ENCODE results near the gene C18orf54. TPM values are rescaled to one million over a fixed set of nuclear protein-coding genes. Genes with fewer than 3 reads are reported as not detected.

The C18orf54 gene
- total and polyA plus RNA-seq, 2 experiments from 2014 or later: 2.8 to 3.5 TPM

- H3K4me3 ChIP-seq: no peak overlapping the region
- H3F3A ChIP-seq (ENCODE audit: insufficient read depth): no peaks in the 10 kb centered on the region
- no peaks in the 10 kb centered on the region for H3K9me2 ChIP-seq (ENCODE audit: insufficient read depth)
- H3K27ac ChIP-seq: no peak overlapping the region
- H2AFZ ChIP-seq: 0 out of 2 replicates have a peak overlapping the region, but pooled peaks have one; percentile 39
- 18 to 21% methylated on average over 3 of the region's 3 CpGs for WGBS, 2 experiments (ENCODE audit: low coverage in 1 of 2, low lambda C conversion rate in 2 of 2, missing lambda C conversion rate in 2 of 2)
- no peaks in the 10 kb centered on the region for H3K9me3 ChIP-seq (ENCODE audit: low read depth)
- TF ChIP-seq EZH2 (IDR thresholded peaks at IDR 0.05; ENCODE audit: insufficient read depth, poor library complexity, severe bottlenecking) (no peak), EZH2phosphoT487 (IDR thresholded peaks at IDR 0.05; ENCODE audit: insufficient read depth, low read depth) (no peak)
- H3K79me2 ChIP-seq (ENCODE audit: insufficient read depth): no peaks in the 10 kb centered on the region
- H3K27me3 ChIP-seq (replicated peaks; ENCODE audit: insufficient read depth): 0 out of 2 replicates have a peak, but pooled peaks cover 11% of the 10 kb centered on the region
- 0 out of 2 replicates have a peak, but pooled peaks cover 4% of the 10 kb centered on the region for H3K4me1 ChIP-seq (ENCODE audit: insufficient read depth)
- DNase-seq: peak; percentile 63
- no peak overlapping the region for H3K4me2 ChIP-seq (ENCODE audit: unreplicated experiment)
- no peaks in the 10 kb centered on the region for H4K20me1 ChIP-seq (ENCODE audit: insufficient read depth)
- no peak overlapping the region for H3K9ac ChIP-seq
- in situ Hi-C loops (cut with MboI): no loop called here
- H3K36me3 ChIP-seq (ENCODE audit: low read depth): no peaks in the 10 kb centered on the region
Measured at GRCh38 chr18:54392543-54393023, 34.9 kb downstream of the C18orf54 start.

GRCh38 chr18:54393648-54394294 is 36.1 kb downstream of the C18orf54 start:
- Histone ChIP-seq H3K9me3 (ENCODE audit: low read depth) (no peaks in the 10 kb centered on the region), H3K4me1 (ENCODE audit: insufficient read depth) (no peaks in the 10 kb centered on the region), H3K36me3 (ENCODE audit: low read depth) (no peaks in the 10 kb centered on the region), H3K9me2 (ENCODE audit: insufficient read depth) (no peaks in the 10 kb centered on the region), H3F3A (ENCODE audit: insufficient read depth) (no peaks in the 10 kb centered on the region), H2AFZ (no peak overlapping the region), H3K27ac (no peak overlapping the region), H3K4me2 (ENCODE audit: unreplicated experiment) (no peak overlapping the region), H4K20me1 (ENCODE audit: insufficient read depth) (no peaks in the 10 kb centered on the region), H3K4me3 (no peak overlapping the region), H3K79me2 (ENCODE audit: insufficient read depth) (no peaks in the 10 kb centered on the region), H3K27me3 (replicated peaks; ENCODE audit: insufficient read depth) (0 out of 2 replicates have a peak, but pooled peaks cover 11% of the 10 kb centered on the region), H3K9ac (no peak overlapping the region)
- WGBS, 2 experiments (ENCODE audit: low coverage in 1 of 2, low lambda C conversion rate in 2 of 2, missing lambda C conversion rate in 2 of 2): 50 to 72% methylated on average over 1 of the region's 1 CpG
- no peak for DNase-seq
- TF ChIP-seq EZH2 (IDR thresholded peaks at IDR 0.05; ENCODE audit: insufficient read depth, poor library complexity, severe bottlenecking) (no peak), EZH2phosphoT487 (IDR thresholded peaks at IDR 0.05; ENCODE audit: insufficient read depth, low read depth) (no peak)
- in situ Hi-C loops (cut with MboI): no loop called here

DNA sequence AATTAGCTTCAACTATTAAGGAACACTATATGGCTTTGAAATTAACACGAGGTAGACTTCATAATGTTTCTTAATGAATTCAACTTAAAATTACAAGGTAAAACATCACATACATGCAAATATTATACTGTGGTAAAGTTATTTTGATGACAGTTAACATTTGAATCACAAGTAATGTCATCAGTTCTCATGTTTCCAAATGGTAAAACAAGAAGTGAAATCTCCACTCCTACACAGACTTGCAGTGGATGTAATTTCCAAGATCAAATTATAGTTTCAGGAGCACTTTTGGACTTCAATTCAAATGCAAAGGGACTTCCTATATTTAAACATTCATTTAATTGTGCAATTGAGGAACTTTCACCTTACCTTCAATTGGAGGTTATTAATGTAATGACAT is 39.1 kb downstream of the C18orf54 start:
- Histone ChIP-seq H3K9ac (no peak overlapping the region), H3K9me3 (ENCODE audit: low read depth) (no peaks in the 10 kb centered on the region), H2AFZ (no peak overlapping the region), H3K36me3 (ENCODE audit: low read depth) (no peaks in the 10 kb centered on the region), H3K9me2 (ENCODE audit: insufficient read depth) (no peaks in the 10 kb centered on the region), H3K4me2 (ENCODE audit: unreplicated experiment) (no peak overlapping the region), H4K20me1 (ENCODE audit: insufficient read depth) (no peaks in the 10 kb centered on the region), H3K4me3 (no peak overlapping the region), H3K79me2 (ENCODE audit: insufficient read depth) (no peaks in the 10 kb centered on the region), H3K4me1 (ENCODE audit: insufficient read depth) (no peaks in the 10 kb centered on the region), H3F3A (ENCODE audit: insufficient read depth) (no peaks in the 10 kb centered on the region), H3K27me3 (replicated peaks; ENCODE audit: insufficient read depth) (0 out of 2 replicates have a peak, but pooled peaks cover 11% of the 10 kb centered on the region), H3K27ac (no peak overlapping the region)
- no peak for DNase-seq
- TF ChIP-seq EZH2 (IDR thresholded peaks at IDR 0.05; ENCODE audit: insufficient read depth, poor library complexity, severe bottlenecking) (no peak), EZH2phosphoT487 (IDR thresholded peaks at IDR 0.05; ENCODE audit: insufficient read depth, low read depth) (no peak)
- WGBS, 2 experiments (ENCODE audit: low coverage in 1 of 2, low lambda C conversion rate in 2 of 2, missing lambda C conversion rate in 2 of 2): 7 to 19% methylated on average over 1 of the region's 1 CpG
- in situ Hi-C loops (cut with MboI): no loop called here

DNA sequence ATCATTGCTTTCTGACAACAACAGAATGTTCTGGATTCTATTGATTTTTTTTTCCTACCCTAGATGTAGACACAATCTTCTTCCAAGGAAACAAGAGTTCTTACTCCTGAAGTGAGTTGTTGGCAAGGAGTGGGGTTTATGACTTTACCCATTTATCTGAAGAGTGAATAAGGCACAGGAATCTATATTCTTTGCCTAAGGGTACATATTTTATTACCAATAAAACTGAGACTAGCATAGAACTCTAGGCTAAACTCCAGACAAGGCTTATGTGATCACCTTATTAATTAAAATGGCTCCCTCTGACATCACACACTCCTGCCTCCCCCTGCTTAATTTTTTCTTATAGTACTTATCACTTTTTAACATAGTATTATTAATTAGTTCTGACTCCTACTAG is 47.6 kb downstream of the C18orf54 start:
- TF ChIP-seq EZH2 (IDR thresholded peaks at IDR 0.05; ENCODE audit: insufficient read depth, poor library complexity, severe bottlenecking): no peak
- TF ChIP-seq EZH2phosphoT487 (IDR thresholded peaks at IDR 0.05; ENCODE audit: insufficient read depth, low read depth): no peak
- no peaks in the 10 kb centered on the region for H3K9me3 ChIP-seq (ENCODE audit: low read depth)
- H3K4me3 ChIP-seq: no peak overlapping the region
- no peak for DNase-seq
- no peak overlapping the region for H3K4me2 ChIP-seq (ENCODE audit: unreplicated experiment)
- in situ Hi-C loops (cut with MboI): loop anchor here (25.0 kb wide), 1 partner anchor 582 kb away; no protein-coding TSS in a partner anchor
- no peak overlapping the region for H3K27ac ChIP-seq
- no peaks in the 10 kb centered on the region for H4K20me1 ChIP-seq (ENCODE audit: insufficient read depth)
- H3K9ac ChIP-seq: no peak overlapping the region
- no peaks in the 10 kb centered on the region; the same call in 1 of the 2 replicates for H3K27me3 ChIP-seq (replicated peaks; ENCODE audit: insufficient read depth)
- H3F3A ChIP-seq (ENCODE audit: insufficient read depth): no peaks in the 10 kb centered on the region
- no peaks in the 10 kb centered on the region for H3K9me2 ChIP-seq (ENCODE audit: insufficient read depth)
- no peak overlapping the region for H2AFZ ChIP-seq
- H3K36me3 ChIP-seq (ENCODE audit: low read depth): no peaks in the 10 kb centered on the region
- no peaks in the 10 kb centered on the region for H3K79me2 ChIP-seq (ENCODE audit: insufficient read depth)
- no peaks in the 10 kb centered on the region for H3K4me1 ChIP-seq (ENCODE audit: insufficient read depth)

Measured in GM23248 (cell line).